Measurements from ENCODE around the gene MYCN.
"Not testable (repeated sequence)": the region's sequence is repeated elsewhere in the genome, so short reads cannot be mapped to it uniquely, and the experiment has no call there.

Gene MYCN

GRCh38 chr2:15963109-15963976 lies 23.0 kb downstream of the MYCN start:
- not testable (repeated sequence) for DNase-seq

GRCh38 chr2:15963977-15964670 lies 23.8 kb downstream of the MYCN start:
- DNase-seq, result no peak

- no peak for DNase-seq
Measured at GRCh38 chr2:15964936-15965563, 24.7 kb downstream of the MYCN start.

- peak; percentile 14 for DNase-seq
Measured at GRCh38 chr2:15965564-15966019, 25.2 kb downstream of the MYCN start.

- DNase-seq, result no peak
Measured at GRCh38 chr2:15967415-15968279, 27.3 kb downstream of the MYCN start.

GRCh38 chr2:15968280-15969178 lies 28.2 kb downstream of the MYCN start:
- DNase-seq, result no peak

- no peak for DNase-seq
Measured at GRCh38 chr2:15969214-15969613, 28.9 kb downstream of the MYCN start.

GRCh38 chr2:15970701-15971100 lies 30.4 kb downstream of the MYCN start:
- DNase-seq, result no peak

GRCh38 chr2:15971351-15971750 lies 31.0 kb downstream of the MYCN start:
- no peak for DNase-seq

GRCh38 chr2:15971831-15972522 lies 31.6 kb downstream of the MYCN start:
- DNase-seq, result no peak

- DNase-seq, result no peak
Measured at GRCh38 chr2:15973481-15974401, 33.4 kb downstream of the MYCN start.

GRCh38 chr2:15974565-15975260 lies 34.4 kb downstream of the MYCN start:
- no peak for DNase-seq

GRCh38 chr2:15975261-15975600 lies 34.9 kb downstream of the MYCN start:
- DNase-seq, result no peak

GRCh38 chr2:15975676-15976075 lies 35.3 kb downstream of the MYCN start:
- DNase-seq, result no peak

- DNase-seq, result no peak
Measured at GRCh38 chr2:15976354-15976753, 36.0 kb downstream of the MYCN start.

- DNase-seq, result no peak
Measured at GRCh38 chr2:15979051-15979758, 38.9 kb downstream of the MYCN start.

- DNase-seq, result no peak
Measured at GRCh38 chr2:15979759-15980604, 39.6 kb downstream of the MYCN start.

Data from CD4-positive, alpha-beta T cell treated with Interleukin-21 for 1 hour (primary cell).